Measurements from ENCODE around the gene CEP104. TPM values are rescaled to one million over a fixed set of nuclear protein-coding genes. Genes with fewer than 3 reads are reported as not detected.

Gene CEP104
- total RNA-seq, 1 donor from 2014 or later = 18.3 TPM

- no peak for DNase-seq (ENCODE audit: low read depth)
- H3K4me3 ChIP-seq (ENCODE audit: low read depth, low read length) = no peak overlapping the region
- peak; percentile 43 for TF ChIP-seq CTCF (conservative IDR thresholded peaks at IDR 0.05; ENCODE audit: low read depth, low read length)
Measured at GRCh38 chr1:3869751-3870301, 12.8 kb upstream of the CEP104 start.

GRCh38 chr1:3868464-3869006 lies 11.5 kb upstream of the CEP104 start:
- no peak for DNase-seq (ENCODE audit: low read depth)
- TF ChIP-seq CTCF (conservative IDR thresholded peaks at IDR 0.05; ENCODE audit: low read depth, low read length) = no peak
- H3K4me3 ChIP-seq (ENCODE audit: low read depth, low read length) = no peak overlapping the region

GRCh38 chr1:3865606-3866160 lies 8.7 kb upstream of the CEP104 start:
- no peak for DNase-seq (ENCODE audit: low read depth)
- no peak overlapping the region for H3K4me3 ChIP-seq (ENCODE audit: low read depth, low read length)
- no peak for TF ChIP-seq CTCF (conservative IDR thresholded peaks at IDR 0.05; ENCODE audit: low read depth, low read length)

DNA sequence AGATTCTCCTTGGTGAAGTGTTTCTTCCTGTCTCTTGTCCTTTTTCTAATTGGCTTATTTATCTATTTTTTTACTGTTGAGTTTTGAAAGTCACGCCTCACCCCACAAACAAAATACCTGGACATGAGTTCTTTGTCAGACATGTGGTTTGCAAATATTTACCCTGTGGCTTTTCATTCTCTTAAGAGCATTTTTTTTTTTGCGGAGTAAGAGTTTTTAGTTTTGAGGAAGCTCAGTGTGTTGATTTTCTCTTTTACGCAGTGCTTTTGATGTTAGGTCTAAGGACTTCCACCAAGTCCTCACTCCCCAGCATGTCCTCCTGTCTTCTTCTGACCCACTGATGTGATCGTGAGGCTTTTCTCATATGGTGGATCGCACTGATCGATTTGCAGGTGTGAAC lies 7.9 kb upstream of the CEP104 start:
- H3K4me3 ChIP-seq (ENCODE audit: low read depth, low read length) = no peak overlapping the region
- no peak for TF ChIP-seq CTCF (conservative IDR thresholded peaks at IDR 0.05; ENCODE audit: low read depth, low read length)
- no peak for DNase-seq (ENCODE audit: low read depth)

- TF ChIP-seq CTCF (conservative IDR thresholded peaks at IDR 0.05; ENCODE audit: low read depth, low read length) = no peak
- H3K4me3 ChIP-seq (ENCODE audit: low read depth, low read length) = no peak overlapping the region
- no peak for DNase-seq (ENCODE audit: low read depth)
Measured at GRCh38 chr1:3863231-3863935, 6.4 kb upstream of the CEP104 start.

- DNase-seq (ENCODE audit: low read depth) = no peak
- TF ChIP-seq CTCF (conservative IDR thresholded peaks at IDR 0.05; ENCODE audit: low read depth, low read length) = peak; percentile 43
Measured at GRCh38 chr1:3858231-3858981, 1.4 kb upstream of the CEP104 start.

More at GRCh38 chr1:3858231-3858981, 1.4 kb upstream of the CEP104 start:
- H3K4me3 ChIP-seq (ENCODE audit: low read depth, low read length) = peak overlapping the region; percentile 98

All from epithelial cell of proximal tubule (primary cell).